GM20000 (cell line): ENCODE data around the gene DYNLT5.

ENCODE experiments used
- DNase-seq: peaks from one replicate; pipeline ENCODE4 v3.0.0; 2012; ENCODE audit warnings: low spot score
- CTCF ChIP-seq: IDR thresholded peaks from 2 replicates; pipeline ENCODE4 v1.5.1; 2012; ENCODE audit warnings: mild to moderate bottlenecking, control low read depth; ENCODE audit errors: extremely low read depth, missing control alignments

Gene DYNLT5

GRCh38 chr1:66750577-66750976, 1.7 kb upstream of the DYNLT5 start:
- no peak for DNase-seq
- no peak for TF ChIP-seq CTCF

- TF ChIP-seq CTCF: no peak
- DNase-seq: no peak
Observed at GRCh38 chr1:66751160-66751559, 1.1 kb upstream of the DYNLT5 start.

GRCh38 chr1:66752671-66753371, 562 bp downstream of the DYNLT5 start:
- TF ChIP-seq CTCF: no peak
- no peak for DNase-seq

GRCh38 chr1:66757722-66758240, 5.5 kb downstream of the DYNLT5 start:
- DNase-seq: no peak

GRCh38 chr1:66758241-66758755, 6.0 kb downstream of the DYNLT5 start:
- DNase-seq: peak; percentile 68
- no peak for TF ChIP-seq CTCF

More at GRCh38 chr1:66757722-66758240, 5.5 kb downstream of the DYNLT5 start:
- TF ChIP-seq CTCF: no peak

GRCh38 chr1:66760506-66760905, 8.2 kb downstream of the DYNLT5 start:
- no peak for DNase-seq
- no peak for TF ChIP-seq CTCF

- no peak for DNase-seq
- TF ChIP-seq CTCF: no peak
Observed at GRCh38 chr1:66761221-66761620, 9.0 kb downstream of the DYNLT5 start.
